SH-SY5Y (cell line): ENCODE results near the gene LAMTOR2.

ENCODE experiments used
- GATA2 ChIP-seq: IDR thresholded peaks from 2 replicates; pipeline ENCODE4 v1.6.1; 2011; ENCODE audit warnings: mild to moderate bottlenecking, low read depth, low read length
- GATA3 ChIP-seq: IDR thresholded peaks from 2 replicates; pipeline ENCODE4 v1.6.1; 2011; ENCODE audit warnings: low read depth, mild to moderate bottlenecking, low read length, moderate library complexity

Gene LAMTOR2

GRCh38 chr1:156108057-156108456 is 53.5 kb downstream of the LAMTOR2 start:
- TF ChIP-seq GATA3 (no peak), GATA2 (no peak)
